Measurements from ENCODE around the gene RIPOR1. TPM values are rescaled to one million over a fixed set of nuclear protein-coding genes. Genes with fewer than 3 reads are reported as not detected.

Gene RIPOR1
- total and polyA plus RNA-seq, 8 donors, result 31.8 to 53.8 (median 36.2) TPM

DNA sequence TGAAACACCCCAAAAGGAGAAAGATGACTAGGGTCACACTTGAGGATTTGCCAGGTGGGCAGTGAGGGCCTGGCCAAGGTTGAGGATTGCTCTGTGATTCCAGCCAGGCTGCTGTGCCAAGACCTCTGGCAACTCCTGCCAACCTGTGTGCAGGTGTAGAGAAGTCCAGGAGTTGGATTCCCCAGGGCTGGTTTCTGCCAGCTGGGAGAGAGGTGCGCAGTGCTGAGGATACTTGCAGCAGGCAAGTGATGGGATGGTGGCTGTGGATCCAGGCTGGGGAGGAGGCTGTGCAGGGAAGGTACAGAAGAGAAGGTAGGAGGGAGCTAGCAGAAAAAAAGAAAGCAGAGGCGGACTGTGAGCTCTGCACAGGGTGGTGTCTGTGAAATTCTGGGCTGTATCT lies 6.6 kb downstream of the RIPOR1 start:
- no peaks in the 10 kb centered on the region for H3K36me3 ChIP-seq
- FAIRE-seq, result no peak
- peak in 2 of 4 donors; percentile 12 to 21 for ATAC-seq
- H3K4me1 ChIP-seq, result peaks cover 0 to 18% (median 18%) of the 10 kb centered on the region in 3 donors
- 51 to 55% methylated on average over 2 of the region's 2 CpGs for WGBS, 2 donors
- no peaks in the 10 kb centered on the region for H3K27me3 ChIP-seq
- H3K4me3 ChIP-seq, result no peak overlapping the region
- intact Hi-C loops (cut with DNase I), result no loop called here
- TF ChIP-seq, protein P1, sequence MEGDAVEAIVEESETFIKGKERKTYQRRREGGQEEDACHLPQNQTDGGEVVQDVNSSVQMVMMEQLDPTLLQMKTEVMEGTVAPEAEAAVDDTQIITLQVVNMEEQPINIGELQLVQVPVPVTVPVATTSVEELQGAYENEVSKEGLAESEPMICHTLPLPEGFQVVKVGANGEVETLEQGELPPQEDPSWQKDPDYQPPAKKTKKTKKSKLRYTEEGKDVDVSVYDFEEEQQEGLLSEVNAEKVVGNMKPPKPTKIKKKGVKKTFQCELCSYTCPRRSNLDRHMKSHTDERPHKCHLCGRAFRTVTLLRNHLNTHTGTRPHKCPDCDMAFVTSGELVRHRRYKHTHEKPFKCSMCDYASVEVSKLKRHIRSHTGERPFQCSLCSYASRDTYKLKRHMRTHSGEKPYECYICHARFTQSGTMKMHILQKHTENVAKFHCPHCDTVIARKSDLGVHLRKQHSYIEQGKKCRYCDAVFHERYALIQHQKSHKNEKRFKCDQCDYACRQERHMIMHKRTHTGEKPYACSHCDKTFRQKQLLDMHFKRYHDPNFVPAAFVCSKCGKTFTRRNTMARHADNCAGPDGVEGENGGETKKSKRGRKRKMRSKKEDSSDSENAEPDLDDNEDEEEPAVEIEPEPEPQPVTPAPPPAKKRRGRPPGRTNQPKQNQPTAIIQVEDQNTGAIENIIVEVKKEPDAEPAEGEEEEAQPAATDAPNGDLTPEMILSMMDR (IDR thresholded peaks at IDR 0.05), result no peak
- DNase-seq, result peak in 3 of 6 donors; percentile 58 to 62 (median 60)
- H3K9me3 ChIP-seq, result no peaks in the 10 kb centered on the region
- no peak overlapping the region for H3K27ac ChIP-seq

DNA sequence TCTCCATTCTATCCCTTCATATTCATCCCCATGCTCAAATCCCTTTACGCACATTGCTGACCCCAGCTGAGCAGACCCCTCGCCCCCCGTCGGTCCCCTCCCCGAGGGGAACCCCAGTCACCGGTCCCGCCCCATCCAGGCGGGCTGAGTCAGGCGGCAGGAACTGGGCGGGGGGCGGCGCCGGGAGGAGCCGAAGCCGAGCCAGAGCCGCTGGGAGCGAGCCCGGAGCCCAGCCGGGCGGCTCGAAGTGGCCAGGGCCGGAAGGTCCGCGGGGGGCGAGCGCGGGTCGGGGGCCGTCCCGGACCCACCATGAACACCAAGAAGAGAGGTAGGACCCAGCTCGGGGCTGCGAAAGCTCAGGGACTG lies 8.6 kb downstream of the RIPOR1 start:
- Histone ChIP-seq H3K27ac (peak overlapping the region in 3 of 4 donors; percentile 22 to 70 (median 30)), H3K4me3 (peak overlapping the region; percentile 47 to 78 (median 58)), H3K4me1 (peaks cover 0 to 14% (median 9%) of the 10 kb centered on the region in 3 donors), H3K36me3 (no peaks in the 10 kb centered on the region), H3K9me3 (no peaks in the 10 kb centered on the region), H3K27me3 (no peaks in the 10 kb centered on the region)
- DNase-seq (peak in 3 of 6 donors; percentile 58 to 81 (median 70)), FAIRE-seq (no peak), ATAC-seq (peak; percentile 47 to 70 (median 50))
- WGBS, 2 donors, result 4% methylated on average over 32 of the region's 32 CpGs
- TF ChIP-seq, protein P1 (IDR thresholded peaks at IDR 0.05), result no peak
- intact Hi-C loops (cut with DNase I), result no loop called here

DNA sequence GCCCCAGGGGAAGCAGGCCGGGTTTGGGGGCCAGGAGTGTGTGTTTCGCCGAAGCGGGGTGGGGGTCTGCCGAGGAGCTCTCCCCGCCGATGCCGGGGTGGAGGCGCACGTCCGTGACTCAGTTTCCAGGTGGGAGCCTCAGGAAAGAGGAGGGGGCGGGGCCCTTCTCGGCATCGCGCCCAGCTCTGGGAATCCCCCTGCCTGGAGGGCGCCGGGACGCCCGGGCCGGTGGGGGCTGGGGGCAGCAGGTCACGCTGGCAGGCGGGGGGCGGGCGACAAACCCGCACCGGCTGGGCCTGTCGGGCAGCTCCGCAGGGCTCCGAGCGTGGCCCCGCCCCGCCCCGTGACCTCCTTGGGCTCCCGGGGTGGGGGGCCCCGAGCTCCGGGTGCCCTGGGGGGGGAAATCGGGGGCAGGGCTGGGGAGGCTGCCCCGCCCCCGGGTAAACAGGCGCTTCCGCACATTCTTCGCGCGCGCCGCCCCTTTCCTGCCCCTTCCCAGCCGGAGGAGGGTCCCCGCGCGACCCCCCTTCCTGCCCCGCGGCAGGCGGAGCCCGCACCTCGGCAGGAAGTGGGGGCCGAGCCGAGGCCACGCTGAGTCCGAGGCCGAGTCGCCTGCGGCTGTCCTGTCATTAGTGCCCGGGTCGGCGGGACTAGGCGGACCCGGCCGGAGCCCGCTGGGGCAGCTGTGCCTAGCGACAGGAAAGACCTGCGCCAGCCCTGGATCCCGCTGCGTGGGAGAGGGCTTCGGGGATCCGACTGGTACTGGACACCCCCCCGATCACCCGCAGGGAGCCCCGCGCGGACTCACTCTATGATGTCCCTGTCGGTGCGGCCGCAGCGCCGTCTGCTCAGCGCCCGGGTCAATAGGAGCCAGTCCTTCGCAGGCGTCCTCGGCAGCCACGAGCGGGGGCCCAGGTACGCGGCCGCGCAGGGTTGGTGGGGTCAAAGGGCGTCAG lies 9.3 kb downstream of the RIPOR1 start:
- FAIRE-seq (no peak), ATAC-seq (peak; percentile 51 to 66 (median 61)), DNase-seq (peak in 5 of 6 donors; percentile 62 to 89 (median 75))
- intact Hi-C loops (cut with DNase I), result no loop called here
- Histone ChIP-seq H3K4me3 (peak overlapping the region; percentile 47 to 78 (median 58)), H3K4me1 (peaks cover 0 to 14% (median 9%) of the 10 kb centered on the region in 3 donors), H3K27me3 (no peaks in the 10 kb centered on the region), H3K9me3 (no peaks in the 10 kb centered on the region), H3K36me3 (peaks cover 0 to under 1% (median 0%) of the 10 kb centered on the region in 3 donors), H3K27ac (peak overlapping the region; percentile 22 to 70 (median 32))
- WGBS, 2 donors, result 1 to 4% methylated on average over 45 to 97 of the region's 97 CpGs
- TF ChIP-seq, protein P1 (IDR thresholded peaks at IDR 0.05), result no peak

DNA sequence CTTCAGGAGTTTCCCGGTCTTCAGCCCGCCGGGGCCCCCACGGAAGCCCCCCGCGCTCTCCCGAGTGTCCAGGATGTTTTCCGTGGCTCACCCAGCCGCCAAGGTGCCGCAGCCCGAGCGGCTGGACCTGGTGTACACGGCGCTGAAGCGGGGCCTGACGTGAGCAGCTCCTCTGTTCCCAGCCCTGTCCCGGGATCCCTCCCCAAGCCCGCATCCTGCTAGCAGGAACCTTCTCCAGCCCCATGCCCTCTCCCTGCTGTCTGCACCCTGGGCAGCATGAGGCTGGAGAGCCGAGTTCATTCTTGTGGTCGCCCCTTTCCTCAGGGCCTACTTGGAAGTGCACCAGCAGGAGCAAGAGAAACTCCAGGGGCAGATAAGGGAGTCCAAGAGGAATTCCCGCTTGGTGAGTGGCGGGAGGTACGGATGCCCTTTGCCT lies 10.1 kb downstream of the RIPOR1 start:
- DNase-seq, result peak in 1 of 6 donors; percentile 78

More for the DNA sequence above, 10.1 kb downstream of the RIPOR1 start:
- intact Hi-C loops (cut with DNase I), result no loop called here
- Histone ChIP-seq H3K27ac (peak overlapping the region in 1 of 4 donors; percentile 70), H3K27me3 (no peaks in the 10 kb centered on the region), H3K9me3 (no peaks in the 10 kb centered on the region), H3K4me3 (peak overlapping the region in 3 of 4 donors; percentile 47 to 78 (median 58)), H3K36me3 (peaks cover 0 to 7% (median 0%) of the 10 kb centered on the region in 3 donors), H3K4me1 (peaks cover 0 to 14% (median 9%) of the 10 kb centered on the region in 3 donors)
- FAIRE-seq (no peak), ATAC-seq (peak in 2 of 4 donors; percentile 2 to 5)
- TF ChIP-seq, protein P1 (IDR thresholded peaks at IDR 0.05), result no peak
- WGBS, 2 donors, result 34 to 47% methylated on average over 18 to 23 of the region's 23 CpGs
